GM13977 (cell line): ENCODE measurements around the gene PIN4.

ENCODE experiments used
- DNase-seq: peaks from one replicate; pipeline ENCODE4 v3.0.0; 2012; ENCODE audit warnings: low spot score
- CTCF ChIP-seq: IDR thresholded peaks from 2 replicates; pipeline ENCODE4 v1.5.1; 2012; ENCODE audit warnings: mild to moderate bottlenecking, control low read depth; ENCODE audit not compliant: insufficient read depth; ENCODE audit errors: extremely low read depth, missing control alignments
- in situ Hi-C: fragments of 300-500 bp; cut with MboI; formaldehyde crosslinking; loops from one replicate; pipeline ENCODE4 v1.12.0; 2022; ENCODE audit warnings: low sequenced_read_pairs, low pct_unique_long_range_greater_than_20kb, mixed read lengths, inconsistent platforms; ENCODE audit not compliant: unreplicated experiment

The PIN4 gene

DNA sequence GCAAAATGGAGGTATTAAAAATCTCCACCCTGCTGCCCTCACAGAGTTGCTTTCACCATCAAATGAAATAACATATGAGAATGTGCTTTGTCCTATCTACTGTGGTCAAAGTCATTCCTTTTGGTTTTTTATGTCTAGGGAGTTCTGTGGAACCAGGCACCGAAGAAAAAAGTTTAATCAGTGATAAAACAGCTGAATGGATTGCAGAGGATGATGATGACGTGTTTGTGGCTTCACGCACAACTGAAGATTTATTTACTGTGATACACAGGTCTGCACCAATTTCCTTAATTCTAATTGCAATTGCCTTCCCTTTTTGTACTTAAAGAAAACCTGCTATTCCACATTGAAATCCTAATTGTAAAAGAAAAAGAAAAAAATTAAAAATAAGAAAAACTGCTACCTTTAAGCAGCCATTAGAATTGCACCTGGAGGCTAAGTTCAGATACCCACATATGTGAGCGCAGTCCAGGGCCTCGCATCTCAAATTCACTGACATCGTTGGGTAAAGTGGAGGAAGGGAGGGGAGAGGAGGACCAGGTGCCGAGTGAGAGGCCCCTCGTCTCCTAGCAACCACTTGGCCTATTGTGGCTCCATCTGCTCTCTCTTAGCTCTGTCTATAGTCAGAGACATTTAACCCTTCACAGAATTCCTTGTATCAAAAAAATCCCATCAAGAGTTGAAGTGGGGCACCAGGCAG, 39.3 kb upstream of the PIN4 start:
- in situ Hi-C loops = no loop called here
- no peak for DNase-seq

DNA sequence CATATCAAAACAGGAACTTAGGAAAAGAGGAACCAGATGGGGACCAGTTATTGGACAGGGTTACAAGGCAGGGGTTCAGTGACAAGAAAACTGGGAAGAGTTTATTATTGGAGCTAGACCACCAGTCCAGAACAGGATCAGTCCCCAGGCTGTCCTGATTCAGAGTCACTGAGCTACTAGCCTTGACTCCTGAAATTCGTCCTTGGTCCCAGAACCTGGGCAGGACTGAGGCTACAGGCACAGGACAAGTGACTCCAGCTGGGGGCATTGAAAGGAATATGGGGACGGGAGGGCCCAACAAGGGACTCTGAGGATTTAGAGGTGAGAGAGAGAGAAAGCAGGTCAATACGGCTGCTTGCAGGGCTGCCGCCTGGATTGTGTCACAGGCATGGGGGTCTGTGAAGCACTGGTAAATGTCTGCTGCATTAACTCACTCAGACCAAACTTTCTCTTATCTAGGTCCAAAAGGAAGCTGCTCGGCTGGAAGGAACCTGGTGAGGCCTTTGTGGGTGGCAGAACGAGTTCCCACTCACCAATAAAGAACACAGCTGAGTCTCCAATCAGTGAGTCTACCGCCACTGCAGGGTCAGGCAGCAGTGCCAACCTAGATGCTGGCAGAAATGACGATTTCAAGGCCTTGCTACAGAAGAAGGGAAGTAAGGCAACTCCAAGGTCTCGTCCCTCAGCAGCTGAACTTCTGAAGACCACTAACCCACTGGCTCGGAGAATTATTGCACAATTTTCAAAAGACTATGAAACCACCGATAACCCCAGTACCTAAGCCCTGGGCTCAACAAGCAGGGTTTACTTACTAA, 38.6 kb upstream of the PIN4 start:
- DNase-seq = no peak
- in situ Hi-C loops = no loop called here
- no peak for TF ChIP-seq CTCF

More for the DNA sequence above, 39.3 kb upstream of the PIN4 start:
- no peak for TF ChIP-seq CTCF

- DNase-seq = no peak
- in situ Hi-C loops = no loop called here
- no peak for TF ChIP-seq CTCF
Observed at GRCh38 chrX:72143609-72143907, 38.0 kb upstream of the PIN4 start.

DNA sequence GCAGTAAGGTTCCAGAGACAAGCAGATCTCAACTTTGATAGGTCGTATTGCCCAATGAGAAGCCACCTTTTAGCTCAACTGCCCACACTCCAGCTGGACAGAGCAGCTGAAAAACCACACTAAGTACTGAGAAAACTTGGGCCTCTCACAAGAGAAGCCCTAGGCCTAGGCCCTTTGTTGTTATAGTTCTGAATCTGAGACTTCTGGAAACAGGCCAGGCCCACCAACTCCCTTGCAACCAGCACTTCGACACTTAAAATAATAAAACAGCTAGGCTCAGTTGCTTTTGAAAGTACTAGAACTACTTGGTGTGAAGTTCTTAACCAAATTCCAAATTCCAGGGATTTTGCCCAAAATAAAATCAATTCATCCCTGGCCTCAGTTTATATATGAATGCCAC, 36.4 kb upstream of the PIN4 start:
- in situ Hi-C loops = no loop called here
- TF ChIP-seq CTCF = no peak
- no peak for DNase-seq

GRCh38 chrX:72146527-72146926, 35.0 kb upstream of the PIN4 start:
- DNase-seq = no peak
- TF ChIP-seq CTCF = no peak
- in situ Hi-C loops = no loop called here

GRCh38 chrX:72158773-72159172, 22.8 kb upstream of the PIN4 start:
- DNase-seq = no peak
- no peak for TF ChIP-seq CTCF
- in situ Hi-C loops = no loop called here
